Upper lobe of left lung (tissue), 6 donors: ENCODE data around the gene CEP295NL. TPM values are rescaled to one million over a fixed set of nuclear protein-coding genes. Genes with fewer than 3 reads are reported as not detected.

ENCODE experiments used
- ATAC-seq, 2 donors: fragments of 200-7000 bp; cut with Tn5 transposase; one replicate each; pipeline ENCODE4 v1.9.1; 2022; ENCODE audit warnings: mild to moderate bottlenecking in 2 of 2, moderate library complexity in 2 of 2; ENCODE audit not compliant: low FRiP score in 2 of 2
- DNase-seq, 2 donors: peaks; one replicate each; pipeline ENCODE4 v3.0.0-alpha.2; 2019 to 2020
- H3K27ac ChIP-seq, 4 donors: fragments of 200-600 bp; sonication (generic); one replicate each; pipeline ENCODE4 v1.5.1; 2016 to 2019
- H3K27me3 ChIP-seq, 4 donors: fragments of 200-600 bp; sonication (generic); one replicate each; pipeline ENCODE4 v1.5.1; 2017 to 2019
- H3K36me3 ChIP-seq, 4 donors: fragments of 200-600 bp; sonication (generic); one replicate each; pipeline ENCODE4 v1.5.1; 2016 to 2019
- H3K4me1 ChIP-seq, 4 donors: fragments of 200-600 bp; sonication (generic); one replicate each; pipeline ENCODE4 v1.5.1; 2018 to 2019
- H3K4me3 ChIP-seq, 4 donors: fragments of 200-600 bp; sonication (generic); one replicate each; pipeline ENCODE4 v1.5.1; 2017 to 2019; ENCODE audit warnings: mild to moderate bottlenecking in 2 of 4, moderate library complexity in 1 of 4
- H3K9me3 ChIP-seq, 4 donors: fragments of 200-600 bp; sonication (generic); one replicate each; pipeline ENCODE4 v1.5.1; 2018 to 2019
- EP300 ChIP-seq, 4 donors: sonication (generic); formaldehyde crosslinking; IDR thresholded peaks; one replicate each; pipeline ENCODE4 v1.5.1; 2017; ENCODE audit warnings: antibody characterized with exemption in 4 of 4, control low read depth in 2 of 4
- POLR2A ChIP-seq, 4 donors: fragments of 450-650 bp; IDR thresholded peaks; one replicate each; pipeline ENCODE4 v1.5.1; 2016 to 2017; ENCODE audit warnings: antibody characterized with exemption in 4 of 4, mild to moderate bottlenecking in 2 of 4
- POLR2AphosphoS5 ChIP-seq, 2 donors: sonication (generic); formaldehyde crosslinking; IDR thresholded peaks; one replicate each; pipeline ENCODE4 v1.5.1; 2017; ENCODE audit warnings: antibody characterized with exemption in 2 of 2
- WGBS, 2 donors: methylation state at CpG; one replicate each; pipeline ENCODE4 v1.1.5; 2017 to 2018; 5-methylcytosine and 5-hydroxymethylcytosine counted together
- total RNA-seq, 6 donors: library from RNA; depleted of rRNA in 4 of 6; stranded (reverse); fragments of >200 nt in 4 of 6; gene quantifications; one replicate each; pipeline versions ENCODE4 v1.1.0 to v1.2.1, GENCODE V29; 2016 to 2021
- TF ChIP-seq, protein P1 (sequence below), 6 experiments: fragments of 450-650 bp in 4 of 6; fragments of 200-600 bp in 2 of 6; sonication (generic) in 2 of 6; IDR thresholded peaks; one replicate each; pipeline ENCODE4 v1.5.1; 2016 to 2019; ENCODE audit warnings: antibody characterized with exemption in 6 of 6
- donor health status: DM: no; HTN: no; CAD: no; lungs with moderate emphysema.
- donor health status: DM: no; HTN: yes; CAD: no; lungs with severe emphysema.

The CEP295NL gene
- total RNA-seq, 6 donors from 2014 or later = 2.6 to 61.8 (median 4.2) TPM

DNA sequence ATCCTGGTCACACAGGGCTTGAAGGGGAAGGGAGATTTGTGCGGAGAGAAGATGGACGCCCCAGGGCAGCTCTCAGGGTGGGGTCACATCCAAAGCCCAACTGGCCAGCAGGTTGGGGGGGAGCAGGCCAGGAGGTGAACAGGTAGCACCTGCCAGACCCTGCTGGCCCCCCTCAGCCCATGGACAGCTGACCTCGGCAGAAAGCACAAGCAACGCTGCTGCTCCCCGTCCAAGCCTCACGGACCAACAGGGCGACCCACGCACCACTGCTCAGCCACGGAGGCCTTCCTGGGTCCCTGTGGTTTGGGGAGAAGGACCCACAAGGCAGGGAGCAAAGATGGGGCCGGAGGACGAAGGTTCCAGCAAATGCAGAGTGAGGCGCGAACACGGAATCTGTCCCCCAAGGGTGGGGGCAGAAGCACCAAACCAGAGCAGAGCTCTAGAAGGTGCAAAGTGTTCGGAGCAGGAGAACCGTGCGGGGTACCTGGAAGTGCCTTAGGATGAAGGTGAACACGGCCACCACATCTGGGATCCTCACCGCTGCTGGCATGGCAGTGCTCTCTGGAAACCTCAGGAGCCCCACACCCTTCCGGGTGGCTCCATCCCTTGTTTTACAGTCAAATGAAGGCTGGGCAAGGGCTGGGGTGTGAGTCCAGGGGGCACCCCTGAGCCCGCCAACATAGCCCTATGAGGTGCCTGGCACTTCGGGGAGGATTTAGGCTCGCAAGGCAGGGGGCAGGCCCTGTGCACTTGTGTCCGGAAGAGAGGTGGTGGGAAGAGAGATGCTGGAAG, 17.9 kb downstream of the CEP295NL start:
- 94 to 95% methylated on average over 21 to 24 of the region's 24 CpGs for WGBS, 2 donors
- Histone ChIP-seq H3K4me3 (no peak overlapping the region), H3K27ac (peak overlapping the region; percentile 84 to 91 (median 88)), H3K4me1 (peaks cover 43 to 49% (median 47%) of the 10 kb centered on the region in 4 donors), H3K27me3 (no peaks in the 10 kb centered on the region), H3K36me3 (no peaks in the 10 kb centered on the region), H3K9me3 (no peaks in the 10 kb centered on the region)
- DNase-seq (no peak), ATAC-seq (no peak)
- TF ChIP-seq EP300 (IDR thresholded peaks at IDR 0.05) (no peak), POLR2A (IDR thresholded peaks at IDR 0.05) (no peak), POLR2AphosphoS5 (IDR thresholded peaks at IDR 0.05) (no peak)
- TF ChIP-seq, protein P1, sequence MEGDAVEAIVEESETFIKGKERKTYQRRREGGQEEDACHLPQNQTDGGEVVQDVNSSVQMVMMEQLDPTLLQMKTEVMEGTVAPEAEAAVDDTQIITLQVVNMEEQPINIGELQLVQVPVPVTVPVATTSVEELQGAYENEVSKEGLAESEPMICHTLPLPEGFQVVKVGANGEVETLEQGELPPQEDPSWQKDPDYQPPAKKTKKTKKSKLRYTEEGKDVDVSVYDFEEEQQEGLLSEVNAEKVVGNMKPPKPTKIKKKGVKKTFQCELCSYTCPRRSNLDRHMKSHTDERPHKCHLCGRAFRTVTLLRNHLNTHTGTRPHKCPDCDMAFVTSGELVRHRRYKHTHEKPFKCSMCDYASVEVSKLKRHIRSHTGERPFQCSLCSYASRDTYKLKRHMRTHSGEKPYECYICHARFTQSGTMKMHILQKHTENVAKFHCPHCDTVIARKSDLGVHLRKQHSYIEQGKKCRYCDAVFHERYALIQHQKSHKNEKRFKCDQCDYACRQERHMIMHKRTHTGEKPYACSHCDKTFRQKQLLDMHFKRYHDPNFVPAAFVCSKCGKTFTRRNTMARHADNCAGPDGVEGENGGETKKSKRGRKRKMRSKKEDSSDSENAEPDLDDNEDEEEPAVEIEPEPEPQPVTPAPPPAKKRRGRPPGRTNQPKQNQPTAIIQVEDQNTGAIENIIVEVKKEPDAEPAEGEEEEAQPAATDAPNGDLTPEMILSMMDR (IDR thresholded peaks at IDR 0.05) = no peak

DNA sequence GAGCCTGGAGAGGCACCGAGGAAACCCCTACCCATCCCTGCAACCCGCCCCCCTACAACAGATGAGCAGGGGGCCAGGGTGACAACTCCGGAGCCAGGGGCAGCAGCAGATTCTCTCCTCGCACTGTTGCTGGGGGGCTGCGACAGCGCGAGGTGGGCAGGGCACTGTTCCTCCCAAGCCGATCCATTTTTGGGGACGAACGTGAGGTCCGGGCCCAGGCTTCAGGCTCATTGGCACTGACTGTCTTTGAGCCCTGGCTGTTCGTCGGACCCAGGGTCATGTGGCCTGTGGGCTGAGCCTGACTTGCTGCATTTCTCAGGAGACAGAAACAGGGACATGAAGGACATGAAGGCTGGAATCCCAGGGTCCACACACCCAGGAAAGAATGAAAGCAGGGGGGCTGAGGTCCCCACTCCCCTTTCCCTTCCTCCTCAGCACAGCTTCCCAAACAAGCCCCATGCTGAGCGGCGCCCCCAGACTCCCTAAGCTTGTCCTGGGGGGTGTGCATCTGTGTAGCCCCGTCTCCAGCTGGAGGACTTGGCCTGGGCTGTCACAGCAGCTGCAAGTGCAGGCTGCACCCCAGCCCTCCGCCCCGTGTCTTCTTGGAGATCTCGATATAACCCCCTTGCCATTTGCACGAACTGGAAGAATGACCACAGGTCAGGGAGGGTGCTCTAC, 18.7 kb downstream of the CEP295NL start:
- no peak for ATAC-seq
- Histone ChIP-seq H3K27ac (peak overlapping the region; percentile 84 to 91 (median 88)), H3K4me3 (peak overlapping the region in 2 of 4 donors; percentile 6 to 23), H3K4me1 (peaks cover 37 to 49% (median 46%) of the 10 kb centered on the region in 4 donors), H3K36me3 (no peaks in the 10 kb centered on the region), H3K9me3 (no peaks in the 10 kb centered on the region), H3K27me3 (no peaks in the 10 kb centered on the region)
- no peak for DNase-seq
- WGBS, 2 donors = 64 to 78% methylated on average over 14 to 20 of the region's 20 CpGs
- TF ChIP-seq, protein P1 (IDR thresholded peaks at IDR 0.05) = no peak
- TF ChIP-seq POLR2A (IDR thresholded peaks at IDR 0.05) = peak in 1 of 4 donors; percentile 10

DNA sequence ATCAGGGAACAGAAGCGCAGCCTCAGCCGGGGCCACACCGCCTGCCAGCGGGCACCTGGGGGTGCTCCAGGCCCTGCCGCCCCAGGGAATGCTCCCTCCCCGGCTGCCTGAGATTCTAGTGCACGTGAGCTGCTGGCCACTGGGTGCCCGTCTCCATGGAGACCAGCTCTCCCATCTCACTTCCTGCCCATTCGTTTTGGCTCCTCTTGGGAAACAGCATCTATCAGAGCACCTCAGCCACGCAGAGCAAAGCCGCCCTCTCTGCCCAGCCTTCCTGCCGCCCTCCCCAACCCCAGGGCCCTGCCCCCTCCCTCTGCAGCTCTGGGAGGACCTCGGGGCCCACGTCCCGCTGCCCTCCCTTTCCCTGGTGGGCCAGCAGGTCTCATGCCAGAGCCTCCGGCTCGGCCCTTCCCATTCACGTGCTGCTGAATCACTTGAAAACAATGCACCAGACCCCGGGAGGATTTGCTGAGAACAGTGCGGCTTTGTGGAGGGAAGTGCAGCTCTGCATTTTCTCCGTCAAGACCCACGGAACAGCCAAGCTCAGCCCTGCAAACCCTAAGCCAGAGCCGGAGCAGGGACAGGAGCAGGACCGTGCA, 19.4 kb downstream of the CEP295NL start:
- Histone ChIP-seq H3K4me3 (peak overlapping the region in 2 of 4 donors; percentile 6 to 23), H3K27ac (peak overlapping the region; percentile 84 to 91 (median 88)), H3K9me3 (no peaks in the 10 kb centered on the region), H3K36me3 (no peaks in the 10 kb centered on the region), H3K27me3 (no peaks in the 10 kb centered on the region), H3K4me1 (peaks cover 42 to 52% (median 49%) of the 10 kb centered on the region in 4 donors)
- DNase-seq = peak; percentile 75 to 88
- WGBS, 2 donors = 8 to 25% methylated on average over 10 to 18 of the region's 24 CpGs
- ATAC-seq = peak; percentile 71 to 78
- TF ChIP-seq, protein P1 (IDR thresholded peaks at IDR 0.05) = peak in 2 of 6 experiments; percentile 17 to 30
- TF ChIP-seq POLR2A (IDR thresholded peaks at IDR 0.05) (peak in 2 of 4 donors; percentile 20 to 68), EP300 (IDR thresholded peaks at IDR 0.05) (no peak), POLR2AphosphoS5 (IDR thresholded peaks at IDR 0.05) (peak; percentile 23 to 40)

DNA sequence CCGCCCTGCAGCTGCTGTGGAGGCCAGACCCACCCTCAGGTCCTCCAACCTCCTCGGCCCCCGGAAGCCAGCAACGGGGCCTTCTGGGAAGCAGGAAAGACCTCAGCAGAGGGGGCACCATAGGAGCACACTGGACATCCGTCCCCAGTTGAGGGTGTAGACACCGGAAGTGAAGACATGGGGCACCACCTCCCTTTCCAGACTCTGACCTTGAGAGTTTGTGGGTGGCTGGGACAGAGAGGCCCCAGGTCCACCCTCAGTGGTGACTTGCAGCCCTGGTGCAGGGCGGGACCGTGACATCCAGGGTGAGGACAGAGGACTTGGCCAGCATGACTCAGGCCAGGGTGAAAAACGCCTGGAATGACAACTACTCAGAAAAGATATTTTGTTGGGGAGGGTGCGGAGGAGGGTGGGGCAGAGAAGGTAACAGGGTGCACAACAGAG, 19.9 kb downstream of the CEP295NL start:
- WGBS, 2 donors = 27 to 30% methylated on average over 5 to 10 of the region's 10 CpGs
- H3K4me1 ChIP-seq = peaks cover 42 to 54% (median 49%) of the 10 kb centered on the region in 4 donors
- H3K9me3 ChIP-seq = no peaks in the 10 kb centered on the region

More for the DNA sequence above, 19.9 kb downstream of the CEP295NL start:
- DNase-seq (peak in 1 of 2 donors; percentile 87), ATAC-seq (peak; percentile 85)
- H3K27ac ChIP-seq = peak overlapping the region; percentile 84 to 91 (median 88)
- H3K4me3 ChIP-seq = peak overlapping the region in 2 of 4 donors; percentile 6 to 23
- peak; percentile 34 to 88 for TF ChIP-seq POLR2AphosphoS5 (IDR thresholded peaks at IDR 0.05)
- no peak for TF ChIP-seq POLR2A (IDR thresholded peaks at IDR 0.05)
- H3K27me3 ChIP-seq = no peaks in the 10 kb centered on the region
- H3K36me3 ChIP-seq = no peaks in the 10 kb centered on the region
